NCI-H82 (cell line): ENCODE measurements around the gene ZNF189.

Experiments
- DNase-seq: peaks from one replicate; lab custom pipeline; 2025; lab: John Stamatoyannopoulos, UW

Gene ZNF189

DNA sequence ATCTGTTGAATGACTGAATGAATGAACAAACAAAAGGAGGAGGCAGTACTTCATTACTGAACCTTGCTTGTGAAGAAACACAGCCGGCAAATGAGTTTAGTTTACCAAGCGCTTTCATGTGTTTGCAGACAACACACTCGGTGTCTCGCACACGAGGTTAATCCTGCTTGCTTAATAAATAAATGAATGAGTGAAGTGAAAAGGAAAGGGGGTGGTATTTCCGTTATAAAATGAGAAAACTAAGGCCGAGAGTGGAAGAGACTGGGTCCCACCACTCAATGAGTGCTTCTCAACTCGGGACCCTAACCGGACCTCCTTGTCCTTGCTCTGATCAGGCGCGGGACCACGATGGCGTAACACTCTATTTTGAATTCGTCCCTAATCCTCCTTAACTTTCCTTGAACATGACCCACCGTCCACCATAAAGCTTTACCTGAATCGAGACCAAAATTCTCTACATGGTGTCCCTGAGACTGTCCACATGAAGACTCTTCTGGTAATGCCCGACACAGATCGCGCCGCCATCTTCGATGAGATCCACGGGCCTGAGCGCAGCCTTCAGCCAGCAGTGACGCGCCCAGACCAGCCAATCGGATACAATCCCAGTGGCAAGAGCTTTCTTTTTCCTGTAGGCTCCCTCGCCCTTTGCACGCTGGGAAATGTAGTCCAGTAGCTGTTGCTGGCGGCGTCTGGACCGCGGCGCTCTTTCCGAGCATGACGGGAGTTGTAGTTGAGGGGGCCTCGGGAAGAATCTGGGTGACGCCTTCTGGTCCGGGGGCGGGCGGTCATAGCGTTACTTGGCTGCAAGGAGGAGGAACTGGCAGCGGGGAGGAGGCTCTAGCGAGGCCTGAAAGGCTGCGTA, at the start of gene ZNF189, which contains the start of gene MRPL50:
Gene ZNF189, plus strand, starts transcription at position 784 of the 862 bp plus-strand sequence. CDS start 306 bp downstream, outside the sequence.
Gene MRPL50, minus strand, starts transcription at position 551 of the 862 bp plus-strand sequence. Its CDS starts 26 bp downstream, at position 525.
- DNase-seq: peak; percentile 99

DNA sequence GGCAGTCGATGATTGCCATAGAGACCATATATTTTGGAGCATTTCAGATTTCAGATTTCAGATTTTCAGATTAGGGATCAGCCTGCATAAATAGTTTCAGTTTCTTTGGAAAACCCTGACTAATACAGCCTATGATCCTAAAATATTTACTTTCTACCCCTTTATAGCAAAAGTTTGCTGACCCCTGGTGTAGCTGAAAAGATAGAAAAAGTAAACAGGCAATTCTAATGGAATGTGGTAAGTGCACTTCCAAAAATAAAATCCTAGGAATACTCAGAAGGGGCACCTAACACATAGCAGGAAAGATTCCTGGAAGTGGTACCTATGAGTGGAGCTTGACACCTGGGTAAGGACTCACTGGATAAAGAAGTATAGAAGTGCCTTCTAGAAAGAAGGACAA, 48.4 kb upstream of the ZNF189 start:
- no peak for DNase-seq

DNA sequence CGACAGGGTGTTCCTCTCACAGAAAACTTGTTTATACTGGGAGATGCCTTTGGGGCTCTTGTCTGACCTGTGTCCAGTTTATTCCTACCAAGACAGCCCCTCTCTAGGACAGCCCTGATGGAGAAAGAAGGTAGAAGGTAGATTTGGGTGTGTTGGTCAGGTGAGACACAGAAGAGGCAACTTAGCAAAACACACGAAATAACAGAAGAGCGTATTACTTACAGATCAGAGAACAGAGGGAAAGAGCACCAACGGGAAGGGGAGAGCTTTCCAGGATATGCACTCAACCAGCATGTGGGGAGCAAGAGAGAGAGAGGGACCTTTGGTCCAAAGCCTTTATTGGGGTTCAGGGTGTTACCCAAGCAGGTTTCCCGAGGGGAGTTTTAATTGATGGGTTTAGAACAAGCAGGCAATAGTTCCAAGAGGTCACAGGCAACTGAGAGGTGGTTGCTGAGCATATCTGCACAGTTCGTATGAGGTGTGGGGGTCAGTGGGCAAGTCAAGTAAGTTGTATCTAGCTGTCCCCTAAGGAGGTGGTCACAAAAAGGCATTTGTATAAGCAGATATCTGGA, 45.7 kb upstream of the ZNF189 start:
- DNase-seq: no peak

DNA sequence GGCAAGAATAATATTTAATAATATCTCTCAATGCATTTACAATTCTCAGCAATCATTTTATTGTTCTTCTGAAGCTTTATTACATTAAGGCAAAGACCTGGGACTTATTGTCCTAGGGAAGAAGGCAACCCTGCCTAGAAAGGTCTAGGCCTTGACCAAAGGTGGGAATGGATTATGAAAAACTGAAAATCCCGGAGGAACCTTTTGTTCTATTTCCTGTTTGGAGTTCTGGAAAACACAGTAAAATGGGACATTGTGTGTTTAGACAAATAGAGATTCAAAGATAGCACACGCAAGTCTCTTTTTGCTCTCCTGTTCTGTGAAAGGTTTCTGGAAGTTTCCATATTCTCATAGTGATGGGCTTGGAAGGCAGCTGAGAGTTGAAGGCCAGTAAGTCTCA, 45.0 kb upstream of the ZNF189 start:
- no peak for DNase-seq

DNA sequence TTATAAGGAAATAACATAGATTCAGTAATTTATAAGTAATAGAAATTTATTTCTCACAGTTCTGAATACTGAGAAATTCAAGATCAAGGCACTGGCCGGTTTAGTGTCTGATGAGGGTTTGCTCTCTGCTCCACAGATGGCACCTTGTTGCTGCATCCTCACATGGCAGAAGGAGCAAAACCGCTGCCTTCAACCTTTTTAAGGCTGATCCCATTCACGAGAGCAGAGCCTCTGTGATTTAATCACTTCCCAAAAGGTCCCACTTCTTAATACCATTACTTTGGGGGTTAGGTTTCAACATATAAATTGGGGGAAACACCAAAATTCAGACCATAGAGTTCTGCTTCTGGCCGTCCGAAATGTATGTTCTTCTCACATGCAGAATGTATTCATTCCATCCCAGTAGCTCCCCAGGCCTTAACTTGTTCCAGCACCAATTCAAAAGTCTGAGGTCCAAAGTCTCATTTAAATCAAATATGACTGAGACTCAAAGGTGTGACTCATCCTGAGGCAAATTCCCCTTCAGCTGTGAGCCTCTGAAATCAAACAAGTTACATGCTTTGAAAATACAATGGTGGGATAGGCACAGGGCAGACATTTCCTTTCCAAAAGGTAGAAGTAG, 44.4 kb upstream of the ZNF189 start:
- DNase-seq: no peak

DNA sequence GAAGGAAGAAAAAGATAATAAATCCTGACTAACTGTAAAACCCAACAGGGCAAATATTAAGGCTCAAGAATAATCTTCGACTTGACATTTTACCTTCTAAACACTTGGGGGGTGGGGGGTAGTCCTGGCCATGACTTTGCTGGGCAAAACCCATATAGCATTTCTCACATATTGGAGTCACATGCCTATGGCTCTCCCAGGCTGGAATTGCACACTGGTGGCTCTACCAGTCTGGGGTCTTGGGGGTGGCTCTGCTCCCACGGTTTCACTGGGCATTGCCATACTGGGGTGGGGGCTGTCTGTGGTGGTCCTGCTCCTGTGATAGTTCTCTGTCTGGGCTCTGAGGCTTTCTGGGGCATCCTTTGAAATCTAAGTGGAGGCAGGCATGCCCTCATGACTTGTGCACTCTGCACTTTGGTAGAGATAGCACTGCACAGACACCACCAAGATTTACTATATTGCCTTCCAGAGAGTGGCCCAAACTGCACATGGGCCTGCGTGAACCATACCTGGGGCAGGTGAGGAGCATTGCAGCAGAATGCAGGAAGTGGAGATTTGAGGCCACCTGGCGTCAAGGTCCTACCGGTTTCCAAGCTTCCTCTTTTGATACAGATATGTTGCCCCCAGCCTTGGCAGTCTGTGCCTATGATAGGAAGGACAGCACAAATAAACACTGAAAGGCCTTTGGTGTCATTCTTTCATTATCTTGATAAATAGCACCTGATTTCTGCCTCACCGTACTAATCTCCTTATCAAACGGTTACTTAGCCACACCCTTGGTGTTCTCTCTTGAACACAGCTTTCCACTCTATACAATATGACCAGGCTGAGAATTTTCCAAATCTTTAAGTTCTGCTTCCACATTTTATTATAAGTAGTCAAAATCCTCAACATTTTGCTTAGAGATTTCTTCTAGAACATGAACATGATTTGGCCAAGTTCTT, 43.6 kb upstream of the ZNF189 start:
- DNase-seq: no peak

DNA sequence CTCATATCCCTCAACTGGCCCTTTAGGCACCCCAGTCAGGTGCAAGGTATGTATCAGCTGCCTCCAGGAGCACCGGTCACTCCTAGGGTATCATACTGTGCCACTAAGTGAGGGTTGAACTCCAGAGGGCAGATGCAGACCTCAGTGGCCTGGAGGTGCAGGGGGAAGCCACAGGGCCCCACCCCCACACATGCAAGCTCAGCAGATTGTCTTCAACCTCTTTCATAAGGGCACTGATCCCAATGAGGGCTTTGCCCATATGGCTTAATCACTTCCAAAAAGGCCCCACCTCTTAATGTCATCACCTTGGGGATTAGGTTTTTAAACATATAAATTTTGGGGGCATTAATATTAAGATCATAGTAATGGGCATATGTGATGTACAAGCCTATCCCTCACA, 42.0 kb upstream of the ZNF189 start:
- no peak for DNase-seq

DNA sequence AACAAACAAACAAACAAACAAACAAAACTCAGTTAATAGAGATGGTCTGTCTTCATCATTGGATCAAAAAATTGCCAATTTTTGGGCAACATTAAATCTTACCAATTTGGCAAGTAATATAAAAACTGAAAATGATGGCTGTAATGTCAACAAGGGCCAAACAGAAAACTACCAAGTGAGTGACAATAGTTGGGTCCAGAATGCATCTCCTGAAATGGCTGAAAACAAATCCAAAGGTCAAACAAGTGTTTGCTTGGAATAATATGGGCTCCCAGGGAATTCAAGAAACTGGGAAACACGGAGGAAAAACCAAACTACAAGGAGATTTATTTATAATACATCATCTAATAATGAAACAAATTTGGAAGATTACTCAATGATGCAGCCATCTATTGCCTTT, 39.0 kb upstream of the ZNF189 start:
- no peak for DNase-seq

DNA sequence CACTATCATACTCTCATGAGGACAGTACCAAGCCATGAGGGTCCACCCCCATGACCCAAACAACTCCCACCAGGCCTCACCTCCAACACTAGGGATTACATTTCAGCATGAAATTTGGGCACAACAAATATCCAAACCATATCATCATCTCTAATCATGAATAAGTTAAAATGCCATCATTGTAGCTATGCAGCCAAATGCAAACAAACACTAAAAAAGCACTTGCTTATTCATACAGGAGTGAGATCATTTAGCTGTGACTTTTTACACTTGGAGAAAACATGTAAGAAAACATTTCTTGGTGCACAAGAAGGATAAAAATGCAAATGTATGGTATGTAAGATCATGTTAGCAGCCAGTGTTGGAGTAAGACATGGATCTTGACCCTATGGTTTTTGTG, 38.0 kb upstream of the ZNF189 start:
- DNase-seq: no peak

DNA sequence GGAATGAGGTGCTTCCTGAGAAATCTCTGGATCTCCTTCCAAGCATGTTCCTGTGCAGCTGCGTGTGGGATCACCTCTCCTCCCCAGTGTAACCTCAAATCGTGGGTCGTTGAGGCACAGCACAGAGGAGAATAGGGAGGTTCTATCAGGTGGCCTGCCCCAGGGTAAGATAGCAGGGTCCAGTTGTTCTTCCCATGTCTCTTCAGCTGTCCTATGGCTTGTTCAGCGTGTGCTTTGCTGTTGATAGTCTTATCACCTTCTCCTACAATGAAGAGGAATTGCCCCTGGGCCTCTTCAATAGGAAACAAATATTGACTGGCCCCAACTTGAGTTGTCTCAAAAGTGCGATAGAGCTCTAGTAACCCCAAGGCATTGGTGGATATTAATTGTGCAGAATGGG, 36.2 kb upstream of the ZNF189 start:
- no peak for DNase-seq

DNA sequence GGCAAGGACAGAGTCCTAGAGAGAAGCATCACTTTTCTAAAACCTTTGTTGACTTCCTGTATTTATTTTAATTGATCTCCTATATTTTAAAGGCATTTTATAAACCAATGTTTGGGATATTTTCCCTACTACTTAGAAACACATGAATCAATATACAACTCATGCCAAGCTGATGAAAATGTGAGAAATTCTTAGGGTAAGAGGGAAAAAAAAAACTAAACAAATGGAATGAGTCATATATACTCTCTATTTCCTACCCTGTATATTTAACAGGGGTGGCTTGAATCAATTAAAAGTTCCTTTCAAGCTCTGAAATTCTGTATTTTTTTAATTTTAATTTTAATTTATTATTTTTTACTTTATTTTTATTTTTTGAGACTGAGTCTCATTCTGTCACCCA, 33.5 kb upstream of the ZNF189 start:
- DNase-seq: no peak

DNA sequence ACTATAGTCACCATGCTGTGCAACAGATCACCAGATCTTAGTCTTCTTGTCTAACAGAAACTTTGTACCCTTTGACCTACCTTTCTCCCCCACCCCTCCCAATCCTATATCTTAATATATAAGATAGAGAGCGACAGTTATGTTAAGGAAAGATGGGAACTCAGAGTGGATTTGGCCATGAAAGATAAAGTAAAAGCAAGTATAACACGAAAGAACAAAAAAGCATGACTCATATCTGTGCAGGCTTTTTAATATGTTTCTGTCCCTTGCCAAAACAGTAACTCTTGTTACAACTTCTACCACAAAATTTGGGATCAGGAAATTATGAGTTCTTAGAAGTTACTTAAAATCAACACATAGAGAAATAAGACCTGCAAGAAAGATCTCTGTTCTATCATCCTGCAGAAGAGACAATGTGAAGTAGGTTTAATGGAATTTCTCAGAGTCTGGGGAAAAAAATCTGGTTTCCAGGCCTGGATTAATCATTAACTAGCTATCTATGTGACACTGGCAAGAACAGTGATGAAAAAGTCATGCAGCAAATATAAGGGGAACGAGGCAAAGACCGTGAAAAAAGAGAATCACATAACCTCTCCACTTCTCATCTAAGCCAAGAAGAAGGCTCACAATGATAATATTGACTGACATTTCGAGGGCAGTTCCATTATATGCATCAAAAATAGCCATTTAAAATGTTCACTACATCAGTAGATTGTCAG, 32.5 kb upstream of the ZNF189 start:
- no peak for DNase-seq

DNA sequence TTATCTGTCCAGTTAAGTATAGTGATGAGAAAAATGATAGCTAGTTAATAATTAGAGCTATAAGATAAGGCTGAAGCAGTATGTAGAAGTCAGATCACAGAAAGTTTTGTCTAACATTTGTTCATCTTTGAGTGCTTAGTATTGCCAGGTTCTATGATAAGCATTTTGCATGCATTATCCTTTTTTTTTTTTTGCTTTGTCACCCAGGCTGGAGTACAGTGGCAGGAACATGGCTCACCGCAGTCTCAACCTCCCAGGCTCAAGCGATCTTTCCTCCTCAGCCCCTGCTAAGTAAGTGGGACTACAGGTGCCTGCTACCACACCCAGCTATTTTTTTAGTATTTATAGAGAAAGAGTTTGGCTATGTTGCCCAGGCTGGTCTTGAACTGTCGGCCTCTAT, 31.3 kb upstream of the ZNF189 start:
- DNase-seq: no peak

DNA sequence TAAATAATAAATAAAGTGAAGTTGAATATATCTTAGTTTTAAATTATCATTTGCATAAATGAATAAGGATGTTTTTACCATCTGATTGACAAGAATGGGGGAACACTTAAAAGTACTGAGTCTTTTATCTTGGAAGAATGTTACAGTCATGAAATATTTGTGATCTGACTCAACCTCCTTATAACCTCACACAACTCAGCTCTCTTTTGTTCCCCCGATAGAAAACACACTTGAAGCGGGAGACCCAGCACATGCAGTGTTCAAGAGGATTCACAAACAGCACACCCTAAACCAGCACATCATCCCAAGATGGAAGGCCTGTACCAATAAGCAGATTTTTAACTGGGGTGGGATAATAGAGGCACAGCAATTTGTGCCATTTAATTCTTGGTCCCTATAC, 29.4 kb upstream of the ZNF189 start:
- no peak for DNase-seq

DNA sequence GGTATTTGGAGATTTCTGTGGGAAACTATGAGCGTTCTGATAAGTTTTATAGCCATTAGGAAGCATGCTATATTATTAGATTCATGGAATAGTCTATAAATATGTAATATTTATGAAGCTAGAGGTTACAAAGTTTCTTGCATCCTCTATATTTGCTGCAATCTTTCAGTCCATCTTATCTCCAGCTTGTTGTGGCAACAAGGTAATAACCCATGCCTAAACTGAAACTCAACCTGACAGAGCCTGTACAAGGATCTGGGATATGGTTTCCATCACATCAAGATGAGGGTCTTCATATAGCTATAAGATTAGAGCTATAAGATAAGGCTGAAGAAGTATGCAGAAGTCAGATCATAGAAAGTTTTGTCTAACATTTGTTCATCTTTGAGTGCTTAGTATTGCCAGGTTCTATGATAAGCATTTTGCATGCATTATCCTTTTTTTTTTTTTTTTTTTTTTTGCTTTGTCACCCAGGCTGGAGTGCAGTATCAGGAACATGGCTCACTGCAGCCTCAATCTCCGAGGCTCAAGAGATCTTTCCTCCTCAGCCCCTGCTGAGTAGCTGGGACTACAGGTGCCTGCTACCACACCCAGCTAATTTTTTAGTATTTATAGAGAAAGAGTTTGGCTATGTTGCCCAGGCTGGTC, 28.6 kb upstream of the ZNF189 start:
- no peak for DNase-seq

DNA sequence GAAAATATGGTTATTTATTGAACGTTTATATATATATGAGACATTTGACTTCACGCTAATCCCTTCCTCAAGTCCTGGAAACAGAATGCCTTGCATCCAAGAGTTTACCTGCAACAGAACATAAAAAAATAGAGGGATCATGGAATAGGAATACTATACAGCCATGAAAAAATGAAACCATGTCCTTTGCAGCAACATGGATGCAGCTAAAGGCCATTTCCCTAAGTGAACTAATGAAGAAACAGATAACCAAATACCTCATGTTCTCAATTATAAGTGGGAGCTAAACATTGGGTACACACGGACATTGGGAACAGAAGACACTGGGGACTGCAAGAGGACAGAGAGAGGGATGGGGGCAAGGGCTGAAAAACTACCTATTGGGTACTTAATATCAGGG, 26.8 kb upstream of the ZNF189 start:
- DNase-seq: no peak

DNA sequence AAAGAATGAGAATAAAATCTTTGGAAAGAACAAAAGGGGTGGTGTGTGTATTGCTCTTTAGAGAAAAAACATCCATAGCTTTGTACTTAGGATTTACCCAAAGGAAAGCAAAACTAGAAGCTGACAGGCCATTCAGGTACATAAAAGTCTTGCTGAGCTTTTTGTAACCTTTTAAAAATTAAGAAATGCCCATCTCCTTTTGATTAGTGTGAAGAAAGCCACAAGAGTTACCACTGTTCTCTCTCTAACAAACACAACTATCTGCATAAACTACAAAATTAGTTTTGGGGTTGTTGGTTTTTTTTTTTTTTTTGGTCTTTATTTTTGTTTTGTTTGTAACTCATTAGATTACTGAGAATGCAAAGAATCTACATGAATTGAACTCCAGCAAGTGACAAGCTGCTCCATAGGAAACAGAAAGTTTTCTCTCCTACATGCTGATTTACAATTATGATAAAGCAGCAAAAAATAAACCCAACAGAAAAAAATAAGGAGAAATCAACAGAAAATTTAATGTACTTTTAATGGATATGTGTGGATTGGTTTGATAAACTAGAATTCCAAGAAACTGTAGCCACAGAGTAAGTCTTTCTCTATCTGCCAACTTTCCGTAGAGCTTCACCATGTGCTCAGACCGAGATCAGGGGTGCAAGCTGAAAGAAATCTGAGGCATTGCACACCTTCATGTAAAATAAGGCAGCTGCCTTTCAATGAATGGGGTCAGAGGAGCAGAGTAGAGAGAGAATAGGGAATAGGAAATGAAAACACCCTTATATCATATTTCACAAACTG, 26.1 kb upstream of the ZNF189 start:
- DNase-seq: no peak

DNA sequence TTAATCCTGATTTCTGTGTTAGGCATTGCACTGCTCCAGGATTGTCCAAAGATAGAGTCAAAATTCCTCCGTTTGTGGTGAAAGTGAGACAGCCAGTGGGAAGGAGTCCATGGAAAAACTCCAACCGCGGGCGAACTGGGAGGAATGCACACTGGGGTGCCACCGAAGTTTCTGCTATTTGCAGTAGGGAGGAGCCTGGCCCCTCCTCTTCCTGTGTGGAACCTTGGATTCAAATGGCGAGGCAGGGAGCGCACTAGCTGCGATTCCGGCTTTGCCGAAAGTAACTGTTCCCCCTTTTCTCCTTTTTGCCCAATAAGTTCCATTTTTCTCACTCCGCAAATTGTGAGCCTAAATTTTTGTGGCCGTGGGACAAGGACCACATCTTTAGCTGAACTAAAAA, 23.1 kb upstream of the ZNF189 start:
- DNase-seq: no peak

DNA sequence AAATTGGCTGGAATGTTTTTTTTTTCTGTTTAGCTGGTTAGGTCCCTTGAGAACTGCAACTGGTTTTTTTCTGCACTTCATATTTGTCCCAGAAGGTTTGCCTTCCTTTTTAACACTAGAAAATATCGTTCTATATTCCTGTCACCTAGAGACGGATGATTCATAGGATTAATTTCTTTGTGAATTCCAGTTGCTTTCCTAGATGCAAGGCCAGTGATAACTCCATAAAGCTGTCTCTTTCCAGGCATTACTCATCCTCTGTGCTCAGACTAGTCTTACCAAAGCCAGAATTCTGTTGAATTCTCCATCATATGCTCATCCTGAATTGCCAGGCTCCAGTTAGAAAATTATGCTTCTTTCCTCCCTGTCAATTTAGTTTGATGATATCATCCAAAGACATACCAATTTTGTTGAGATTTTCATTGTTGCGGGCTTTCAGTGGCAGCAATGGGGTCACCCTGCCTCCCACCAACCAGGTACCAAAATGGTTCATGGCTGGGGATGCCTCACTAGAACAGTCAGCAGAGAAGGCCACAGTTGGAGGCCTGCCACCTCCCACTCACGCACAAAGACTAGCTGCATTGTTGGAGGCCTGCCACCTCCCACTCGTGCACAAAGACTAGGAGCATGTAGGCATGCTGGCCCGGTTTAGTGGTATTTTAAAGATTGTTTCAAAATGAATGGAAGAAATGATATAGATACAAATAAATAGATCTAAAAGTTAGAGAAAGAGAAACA, 22.4 kb upstream of the ZNF189 start:
- no peak for DNase-seq
